ENCODE data around the gene ZNF644.

GRCh38 chr1:90996742-90997413 is 25.0 kb downstream of the ZNF644 start:
- TF ChIP-seq CTCF (IDR thresholded peaks at IDR 0.05) (no peak), POLR2A (IDR thresholded peaks at IDR 0.05) (no peak), POLR2AphosphoS5 (IDR thresholded peaks at IDR 0.05) (no peak)

Data from prostate gland (tissue), 2 donors.